RWPE1 (cell line): ENCODE data around the gene NCR1.
A peak's percentile ranks its signal among the peaks of the same experiment; 100 is the strongest.
"Not testable (repeated sequence)": the region's sequence is repeated elsewhere in the genome, so short reads cannot be mapped to it uniquely, and the experiment has no call there.

Experiments used
- CTCF ChIA-PET: fragments of 350-600 bp; sonication (Branson Sonifier 250); formaldehyde crosslinking; extraction: SDS; loops from one replicate; lab custom pipeline; 2021; lab: Yijun Ruan, JAX
- POLR2A ChIA-PET: fragments of 400-600 bp; formaldehyde crosslinking; extraction: SDS; loops from one replicate; lab custom pipeline; 2020; ENCODE audit warnings: antibody characterized with exemption; ENCODE audit not compliant: low non-redundant PET; lab: Yijun Ruan, JAX
- DNase-seq: peaks from one replicate; pipeline ENCODE4 v3.0.0; 2012; ENCODE audit warnings: low spot score
- H3K27ac ChIP-seq: fragments of 450-650 bp; 2 replicates; pipeline ENCODE4 v1.5.1; 2017
- CTCF ChIP-seq: fragments of 450-650 bp; conservative IDR thresholded peaks from 2 replicates; pipeline ENCODE4 v1.5.1; 2017; ENCODE audit warnings: low read depth, mild to moderate bottlenecking

The NCR1 gene

GRCh38 chr19:54905803-54906511 lies at the start of gene NCR1:
Gene NCR1 (plus strand): TSS chr19:54906148. CDS start chr19:54906188, 40 bp downstream.
- ChIA-PET CTCF (no interaction called here), POLR2A (no interaction called here)
- TF ChIP-seq CTCF = no peak
- no peak within 1 kb of the TSS for H3K27ac ChIP-seq
- no peak for DNase-seq

- H3K27ac ChIP-seq, POLR2A ChIA-PET, DNase-seq: not testable (repeated sequence)
- CTCF ChIA-PET = interaction anchor here (0.6 kb wide), 1 partner anchor 585 kb away, joined by 3 read pairs; no protein-coding TSS in a partner anchor
Measured at GRCh38 chr19:54858476-54858875, 47.5 kb upstream of the NCR1 start.

- DNase-seq = peak; percentile 13
- POLR2A ChIA-PET, CTCF ChIA-PET: not testable (repeated sequence)
- H3K27ac ChIP-seq = peak overlapping the region; percentile 59
Measured at GRCh38 chr19:54859421-54859820, 46.5 kb upstream of the NCR1 start.

GRCh38 chr19:54863459-54863858 lies 42.5 kb upstream of the NCR1 start:
- DNase-seq, POLR2A ChIA-PET, CTCF ChIA-PET, H3K27ac ChIP-seq: not testable (repeated sequence)

- ChIA-PET POLR2A (no interaction called here), CTCF (no interaction called here)
- DNase-seq = no peak
- TF ChIP-seq CTCF = no peak
- H3K27ac ChIP-seq = no peak overlapping the region
Measured at GRCh38 chr19:54871696-54872095, 34.3 kb upstream of the NCR1 start.

GRCh38 chr19:54873990-54874389 lies 32.0 kb upstream of the NCR1 start, which contains the start of gene FCAR:
Gene FCAR (plus strand): TSS chr19:54874235. CDS start chr19:54874290, 55 bp downstream.
- DNase-seq = no peak
- no peak within 1 kb of the TSS for H3K27ac ChIP-seq
- ChIA-PET CTCF (no interaction called here), POLR2A (no interaction called here)
- TF ChIP-seq CTCF = no peak

- ChIA-PET CTCF (no interaction called here), POLR2A (no interaction called here)
- no peak for TF ChIP-seq CTCF
- DNase-seq = no peak
- H3K27ac ChIP-seq = no peak overlapping the region
Measured at GRCh38 chr19:54875506-54875905, 30.4 kb upstream of the NCR1 start.

GRCh38 chr19:54877471-54877870 lies 28.5 kb upstream of the NCR1 start:
- H3K27ac ChIP-seq = no peak overlapping the region
- TF ChIP-seq CTCF = no peak
- no peak for DNase-seq
- POLR2A ChIA-PET = no interaction called here
- CTCF ChIA-PET = no interaction called here
